GM23338 (cell line): Measurements from ENCODE around the gene LDLRAD3. TPM values are rescaled to one million over a fixed set of nuclear protein-coding genes. Genes with fewer than 3 reads are reported as not detected.

ENCODE experiments used
- ATAC-seq: fragments of 200-7000 bp; cut with Tn5 transposase; 3 replicates; pipeline ENCODE4 v1.9.1; 2020
- DNase-seq: peaks from one replicate; pipeline ENCODE4 v3.0.0-alpha.2; 2015; ENCODE audit warnings: low spot score
- H2AFZ ChIP-seq: fragments of 200-600 bp; sonication (generic); 2 replicates; pipeline ENCODE4 v1.8.0; 2016; ENCODE audit warnings: antibody characterized with exemption, mild to moderate bottlenecking, moderate library complexity
- H3F3A ChIP-seq: fragments of 200-600 bp; sonication (generic); replicated peaks from 2 replicates; pipeline ENCODE4 v1.8.0; 2017; ENCODE audit warnings: antibody characterized with exemption, mixed run types, low read depth
- H3K27ac ChIP-seq: fragments of 200-600 bp; sonication (generic); 2 replicates; pipeline ENCODE4 v1.6.1; 2016; ENCODE audit warnings: low read depth
- H3K27me3 ChIP-seq: fragments of 200-600 bp; sonication (generic); 2 replicates; pipeline ENCODE4 v1.8.0; 2016; ENCODE audit warnings: mild to moderate bottlenecking, mixed run types, moderate library complexity; ENCODE audit not compliant: insufficient read depth
- H3K36me3 ChIP-seq: fragments of 200-600 bp; sonication (generic); 2 replicates; pipeline ENCODE4 v1.8.0; 2016; ENCODE audit warnings: mild to moderate bottlenecking; ENCODE audit not compliant: insufficient read depth
- H3K4me1 ChIP-seq: fragments of 200-600 bp; sonication (generic); 2 replicates; pipeline ENCODE4 v1.8.0; 2016; ENCODE audit warnings: mild to moderate bottlenecking, moderate library complexity; ENCODE audit not compliant: insufficient read depth
- H3K4me2 ChIP-seq: fragments of 200-600 bp; sonication (generic); 2 replicates; pipeline ENCODE4 v1.7.1; 2017; ENCODE audit warnings: mixed run types
- H3K4me3 ChIP-seq: fragments of 200-600 bp; sonication (generic); 2 replicates; pipeline ENCODE4 v1.6.1; 2016; ENCODE audit warnings: mixed run types
- H3K79me2 ChIP-seq: fragments of 200-600 bp; sonication (generic); replicated peaks from 2 replicates; pipeline ENCODE4 v1.8.0; 2017; ENCODE audit warnings: mild to moderate bottlenecking; ENCODE audit not compliant: insufficient read depth
- H3K9me2 ChIP-seq: fragments of 200-600 bp; sonication (generic); 2 replicates; pipeline ENCODE4 v1.8.0; 2017; ENCODE audit not compliant: insufficient read depth
- H4K20me1 ChIP-seq: fragments of 200-600 bp; sonication (generic); replicated peaks from 2 replicates; pipeline ENCODE4 v1.8.0; 2017; ENCODE audit warnings: mild to moderate bottlenecking; ENCODE audit not compliant: insufficient read depth
- H3K27ac Mint-ChIP-seq: 2 replicates; pipeline ENCODE4 v1.8.0; 2020; ENCODE audit warnings: inconsistent platforms, mild to moderate bottlenecking, moderate library complexity, mixed read lengths
- H3K27me3 Mint-ChIP-seq: 3 replicates; pipeline ENCODE4 v1.8.0; 2022; ENCODE audit warnings: low read depth, mild to moderate bottlenecking, moderate library complexity, mixed read lengths, inconsistent platforms; ENCODE audit not compliant: insufficient read depth, poor library complexity
- H3K36me3 Mint-ChIP-seq: 3 replicates; pipeline ENCODE4 v1.8.0; 2021; ENCODE audit warnings: low read depth, mild to moderate bottlenecking, inconsistent platforms, moderate library complexity, mixed read lengths
- H3K4me1 Mint-ChIP-seq: 3 replicates; pipeline ENCODE4 v1.8.0; 2020; ENCODE audit warnings: mild to moderate bottlenecking, inconsistent platforms, mixed read lengths
- H3K4me3 Mint-ChIP-seq: 3 replicates; pipeline ENCODE4 v1.8.0; 2021; ENCODE audit warnings: moderate library complexity, mild to moderate bottlenecking, inconsistent platforms, mixed read lengths
- H3K9me3 Mint-ChIP-seq: 3 replicates; pipeline ENCODE4 v1.8.0; 2020; ENCODE audit warnings: moderate library complexity, mild to moderate bottlenecking, inconsistent platforms, mixed read lengths
- CREB1 ChIP-seq: fragments of 250-450 bp; sonication (Bioruptor Pico); IDR thresholded peaks from 2 replicates; pipeline ENCODE4 v1.5.0; 2020; ENCODE audit warnings: low read depth, mild to moderate bottlenecking, moderate library complexity
- ETS1 ChIP-seq: IDR thresholded peaks from 2 replicates; pipeline ENCODE4 v1.6.1; 2016; ENCODE audit warnings: antibody characterized with exemption
- EZH2 ChIP-seq: fragments of 200-600 bp; sonication (generic); IDR thresholded peaks from one replicate; pipeline ENCODE4 v1.8.0; 2017; ENCODE audit warnings: antibody characterized with exemption, mild to moderate bottlenecking, low read depth; ENCODE audit not compliant: unreplicated experiment
- EZH2phosphoT487 ChIP-seq: fragments of 200-600 bp; sonication (generic); IDR thresholded peaks from one replicate; pipeline ENCODE4 v1.8.1; 2018; ENCODE audit warnings: antibody characterized with exemption; ENCODE audit not compliant: unreplicated experiment
- JUNB ChIP-seq: IDR thresholded peaks from one replicate; pipeline ENCODE4 v1.6.1; 2016; ENCODE audit warnings: antibody characterized with exemption; ENCODE audit not compliant: unreplicated experiment
- NANOG ChIP-seq: IDR thresholded peaks from 2 replicates; pipeline ENCODE4 v1.6.1; 2016; ENCODE audit warnings: antibody characterized with exemption, borderline replicate concordance
- POLR2AphosphoS5 ChIP-seq: IDR thresholded peaks from 2 replicates; pipeline ENCODE4 v1.6.1; 2016; ENCODE audit warnings: antibody characterized with exemption, low read depth
- REST ChIP-seq: IDR thresholded peaks from one replicate; pipeline ENCODE4 v1.6.1; 2018; ENCODE audit warnings: antibody characterized with exemption; ENCODE audit not compliant: unreplicated experiment
- STAT1 ChIP-seq: IDR thresholded peaks from one replicate; pipeline ENCODE4 v1.6.1; 2016; ENCODE audit warnings: antibody characterized with exemption; ENCODE audit not compliant: unreplicated experiment
- ZNF114 ChIP-seq: fragments of 250-450 bp; sonication (Bioruptor Pico); IDR thresholded peaks from 2 replicates; pipeline ENCODE4 v1.5.0; 2020; ENCODE audit warnings: mild to moderate bottlenecking, moderate library complexity
- ZNF331 ChIP-seq: fragments of 250-450 bp; sonication (Bioruptor Pico); IDR thresholded peaks from 2 replicates; pipeline ENCODE4 v1.5.0; 2020; ENCODE audit warnings: low read depth, mild to moderate bottlenecking, moderate library complexity
- polyA plus RNA-seq: library from polyadenylated mRNA; unstranded; fragments of >200 nt; fragmentation: Nextera tagmentation; extraction: Ambion mirVana; gene quantifications from 2 replicates; pipeline ENCODE4 v1.2.1, GENCODE V29; 2016
- total RNA-seq: library from RNA; depleted of rRNA; stranded (reverse); fragments of >200 nt; shearing (Covaris generic); gene quantifications from 2 replicates; pipeline ENCODE4 v1.2.3, GENCODE V29; 2014
- TF ChIP-seq, protein P1 (sequence below): fragments of 250-450 bp; sonication (Bioruptor Pico); IDR thresholded peaks from 2 replicates; pipeline ENCODE4 v1.5.0; 2020; ENCODE audit warnings: mild to moderate bottlenecking, moderate library complexity
- TF ChIP-seq, protein P2 (sequence below), 2 experiments: fragments of 200-600 bp in 1 of 2; sonication (generic) in 1 of 2; conservative IDR thresholded peaks; 2 replicates each; pipeline versions ENCODE4 v1.5.1 to v1.6.1; 2016 to 2017; ENCODE audit warnings: antibody characterized with exemption in 2 of 2, low read depth in 2 of 2, mild to moderate bottlenecking in 2 of 2, moderate library complexity in 1 of 2

Gene LDLRAD3
- total and polyA plus RNA-seq, 2 experiments from 2014 or later = 8.5 to 19.4 TPM

GRCh38 chr11:35927682-35928081 is 16.2 kb upstream of the LDLRAD3 start (continued):
- TF ChIP-seq CREB1 = no peak
- TF ChIP-seq ZNF114 (CRISPR knock-in tag) = no peak

DNA sequence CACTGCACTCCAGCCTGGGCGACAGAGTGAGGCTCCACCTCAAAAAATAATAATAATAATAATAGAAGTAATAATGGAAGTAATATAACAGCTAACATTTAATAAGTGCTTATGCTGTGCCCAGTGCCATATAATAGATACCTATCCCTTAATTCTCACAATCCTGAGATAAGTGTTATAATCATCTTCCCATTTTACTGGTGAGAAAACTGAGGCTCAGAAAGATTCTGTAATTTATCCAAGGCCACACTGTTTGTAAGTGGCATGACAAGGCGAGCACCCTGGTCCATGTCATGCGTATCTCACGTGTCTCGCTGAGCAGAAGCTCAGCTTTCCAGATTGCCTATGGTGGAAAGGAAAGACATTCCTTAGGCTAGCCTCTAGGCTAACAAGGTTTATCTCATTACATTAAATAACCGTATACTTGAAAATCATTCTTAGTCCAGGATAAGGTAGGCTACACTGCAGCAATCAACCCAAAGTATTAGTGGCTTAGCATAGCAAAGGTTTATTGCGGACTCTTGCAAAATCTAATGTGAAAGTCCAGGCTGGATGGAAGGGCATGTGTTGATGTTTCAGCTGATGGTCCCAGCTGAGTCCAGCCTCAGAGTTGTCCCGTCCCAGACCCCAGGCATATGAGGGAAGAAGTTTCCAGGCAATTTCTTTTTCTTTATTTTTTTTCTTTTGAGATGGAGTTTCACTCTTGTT is 15.0 kb upstream of the LDLRAD3 start:
- Histone ChIP-seq H3K36me3 (no peaks in the 10 kb centered on the region), H3K4me2 (no peak overlapping the region), H3F3A (no peaks in the 10 kb centered on the region), H3K4me1 (no peaks in the 10 kb centered on the region), H3K79me2 (no peaks in the 10 kb centered on the region), H3K4me3 (no peak overlapping the region), H3K9me2 (no peaks in the 10 kb centered on the region), H3K27ac (no peak overlapping the region), H4K20me1 (no peaks in the 10 kb centered on the region), H3K27me3 (no peaks in the 10 kb centered on the region), H2AFZ (no peak overlapping the region)
- no peak overlapping the region for H3K4me3 Mint-ChIP-seq
- DNase-seq (no peak), ATAC-seq (no peak)
- peaks cover 4% of the 10 kb centered on the region; the same call in 2 of the 3 replicates for H3K4me1 Mint-ChIP-seq
- H3K27ac Mint-ChIP-seq = no peak overlapping the region
- no peaks in the 10 kb centered on the region for H3K9me3 Mint-ChIP-seq
- H3K27me3 Mint-ChIP-seq = peaks cover 2% of the 10 kb centered on the region
- no peaks in the 10 kb centered on the region for H3K36me3 Mint-ChIP-seq
- TF ChIP-seq REST (no peak), EZH2 (no peak), ZNF114 (CRISPR knock-in tag) (no peak), ETS1 (no peak), POLR2AphosphoS5 (no peak), STAT1 (no peak), ZNF331 (CRISPR knock-in tag) (no peak), NANOG (no peak), EZH2phosphoT487 (no peak), JUNB (no peak), CREB1 (no peak)
- TF ChIP-seq, protein P1, sequence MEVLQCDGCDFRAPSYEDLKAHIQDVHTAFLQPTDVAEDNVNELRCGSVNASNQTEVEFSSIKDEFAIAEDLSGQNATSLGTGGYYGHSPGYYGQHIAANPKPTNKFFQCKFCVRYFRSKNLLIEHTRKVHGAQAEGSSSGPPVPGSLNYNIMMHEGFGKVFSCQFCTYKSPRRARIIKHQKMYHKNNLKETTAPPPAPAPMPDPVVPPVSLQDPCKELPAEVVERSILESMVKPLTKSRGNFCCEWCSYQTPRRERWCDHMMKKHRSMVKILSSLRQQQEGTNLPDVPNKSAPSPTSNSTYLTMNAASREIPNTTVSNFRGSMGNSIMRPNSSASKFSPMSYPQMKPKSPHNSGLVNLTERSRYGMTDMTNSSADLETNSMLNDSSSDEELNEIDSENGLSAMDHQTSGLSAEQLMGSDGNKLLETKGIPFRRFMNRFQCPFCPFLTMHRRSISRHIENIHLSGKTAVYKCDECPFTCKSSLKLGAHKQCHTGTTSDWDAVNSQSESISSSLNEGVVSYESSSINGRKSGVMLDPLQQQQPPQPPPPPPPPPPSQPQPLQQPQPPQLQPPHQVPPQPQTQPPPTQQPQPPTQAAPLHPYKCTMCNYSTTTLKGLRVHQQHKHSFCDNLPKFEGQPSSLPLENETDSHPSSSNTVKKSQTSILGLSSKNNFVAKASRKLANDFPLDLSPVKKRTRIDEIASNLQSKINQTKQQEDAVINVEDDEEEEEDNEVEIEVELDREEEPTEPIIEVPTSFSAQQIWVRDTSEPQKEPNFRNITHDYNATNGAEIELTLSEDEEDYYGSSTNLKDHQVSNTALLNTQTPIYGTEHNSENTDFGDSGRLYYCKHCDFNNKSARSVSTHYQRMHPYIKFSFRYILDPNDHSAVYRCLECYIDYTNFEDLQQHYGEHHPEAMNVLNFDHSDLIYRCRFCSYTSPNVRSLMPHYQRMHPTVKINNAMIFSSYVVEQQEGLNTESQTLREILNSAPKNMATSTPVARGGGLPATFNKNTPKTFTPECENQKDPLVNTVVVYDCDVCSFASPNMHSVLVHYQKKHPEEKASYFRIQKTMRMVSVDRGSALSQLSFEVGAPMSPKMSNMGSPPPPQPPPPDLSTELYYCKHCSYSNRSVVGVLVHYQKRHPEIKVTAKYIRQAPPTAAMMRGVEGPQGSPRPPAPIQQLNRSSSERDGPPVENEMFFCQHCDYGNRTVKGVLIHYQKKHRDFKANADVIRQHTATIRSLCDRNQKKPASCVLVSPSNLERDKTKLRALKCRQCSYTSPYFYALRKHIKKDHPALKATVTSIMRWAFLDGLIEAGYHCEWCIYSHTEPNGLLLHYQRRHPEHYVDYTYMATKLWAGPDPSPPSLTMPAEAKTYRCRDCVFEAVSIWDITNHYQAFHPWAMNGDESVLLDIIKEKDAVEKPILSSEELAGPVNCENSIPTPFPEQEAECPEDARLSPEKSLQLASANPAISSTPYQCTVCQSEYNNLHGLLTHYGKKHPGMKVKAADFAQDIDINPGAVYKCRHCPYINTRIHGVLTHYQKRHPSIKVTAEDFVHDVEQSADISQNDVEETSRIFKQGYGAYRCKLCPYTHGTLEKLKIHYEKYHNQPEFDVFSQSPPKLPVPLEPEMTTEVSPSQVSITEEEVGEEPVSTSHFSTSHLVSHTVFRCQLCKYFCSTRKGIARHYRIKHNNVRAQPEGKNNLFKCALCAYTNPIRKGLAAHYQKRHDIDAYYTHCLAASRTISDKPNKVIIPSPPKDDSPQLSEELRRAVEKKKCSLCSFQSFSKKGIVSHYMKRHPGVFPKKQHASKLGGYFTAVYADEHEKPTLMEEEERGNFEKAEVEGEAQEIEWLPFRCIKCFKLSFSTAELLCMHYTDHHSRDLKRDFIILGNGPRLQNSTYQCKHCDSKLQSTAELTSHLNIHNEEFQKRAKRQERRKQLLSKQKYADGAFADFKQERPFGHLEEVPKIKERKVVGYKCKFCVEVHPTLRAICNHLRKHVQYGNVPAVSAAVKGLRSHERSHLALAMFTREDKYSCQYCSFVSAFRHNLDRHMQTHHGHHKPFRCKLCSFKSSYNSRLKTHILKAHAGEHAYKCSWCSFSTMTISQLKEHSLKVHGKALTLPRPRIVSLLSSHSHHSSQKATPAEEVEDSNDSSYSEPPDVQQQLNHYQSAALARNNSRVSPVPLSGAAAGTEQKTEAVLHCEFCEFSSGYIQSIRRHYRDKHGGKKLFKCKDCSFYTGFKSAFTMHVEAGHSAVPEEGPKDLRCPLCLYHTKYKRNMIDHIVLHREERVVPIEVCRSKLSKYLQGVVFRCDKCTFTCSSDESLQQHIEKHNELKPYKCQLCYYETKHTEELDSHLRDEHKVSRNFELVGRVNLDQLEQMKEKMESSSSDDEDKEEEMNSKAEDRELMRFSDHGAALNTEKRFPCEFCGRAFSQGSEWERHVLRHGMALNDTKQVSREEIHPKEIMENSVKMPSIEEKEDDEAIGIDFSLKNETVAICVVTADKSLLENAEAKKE (CRISPR knock-in tag) = no peak
- TF ChIP-seq, protein P2, sequence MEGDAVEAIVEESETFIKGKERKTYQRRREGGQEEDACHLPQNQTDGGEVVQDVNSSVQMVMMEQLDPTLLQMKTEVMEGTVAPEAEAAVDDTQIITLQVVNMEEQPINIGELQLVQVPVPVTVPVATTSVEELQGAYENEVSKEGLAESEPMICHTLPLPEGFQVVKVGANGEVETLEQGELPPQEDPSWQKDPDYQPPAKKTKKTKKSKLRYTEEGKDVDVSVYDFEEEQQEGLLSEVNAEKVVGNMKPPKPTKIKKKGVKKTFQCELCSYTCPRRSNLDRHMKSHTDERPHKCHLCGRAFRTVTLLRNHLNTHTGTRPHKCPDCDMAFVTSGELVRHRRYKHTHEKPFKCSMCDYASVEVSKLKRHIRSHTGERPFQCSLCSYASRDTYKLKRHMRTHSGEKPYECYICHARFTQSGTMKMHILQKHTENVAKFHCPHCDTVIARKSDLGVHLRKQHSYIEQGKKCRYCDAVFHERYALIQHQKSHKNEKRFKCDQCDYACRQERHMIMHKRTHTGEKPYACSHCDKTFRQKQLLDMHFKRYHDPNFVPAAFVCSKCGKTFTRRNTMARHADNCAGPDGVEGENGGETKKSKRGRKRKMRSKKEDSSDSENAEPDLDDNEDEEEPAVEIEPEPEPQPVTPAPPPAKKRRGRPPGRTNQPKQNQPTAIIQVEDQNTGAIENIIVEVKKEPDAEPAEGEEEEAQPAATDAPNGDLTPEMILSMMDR (conservative IDR thresholded peaks at IDR 0.05; ENCODE audit: low read depth in 2 of 2) = no peak
